Spleen (tissue), 11 donors: ENCODE measurements around the gene SRSF2. TPM values are rescaled to one million over a fixed set of nuclear protein-coding genes. Genes with fewer than 3 reads are reported as not detected.

Source experiments
- DNase-seq: peaks from one replicate; pipeline ENCODE4 v3.0.0-alpha.2; 2020
- H3K27ac ChIP-seq, 8 donors: fragments of 200-600 bp; sonication (generic) in 7 of 8; 1 replicate in 4 of 8; 2 replicates in 4 of 8; pipeline versions ENCODE4 v1.5.0 to v1.8.0; 2016 to 2021; ENCODE audit warnings: inconsistent platforms in 4 of 8, mild to moderate bottlenecking in 4 of 8, moderate library complexity in 1 of 8
- H3K27me3 ChIP-seq, 7 donors: fragments of 200-600 bp; sonication (generic) in 6 of 7; replicated peaks in 1 of 7; 1 replicate in 4 of 7; 2 replicates in 3 of 7; pipeline versions ENCODE4 v1.5.0 to v1.8.0; 2016 to 2021; ENCODE audit warnings: inconsistent platforms in 3 of 7, mild to moderate bottlenecking in 1 of 7
- H3K36me3 ChIP-seq, 6 donors: fragments of 200-600 bp; sonication (generic) in 5 of 6; 1 replicate in 4 of 6; 2 replicates in 2 of 6; pipeline versions ENCODE4 v1.5.0 to v1.8.0; 2016 to 2021; ENCODE audit warnings: inconsistent platforms in 2 of 6
- H3K4me1 ChIP-seq, 6 donors: fragments of 200-600 bp; sonication (generic) in 5 of 6; 1 replicate in 3 of 6; 2 replicates in 3 of 6; pipeline versions ENCODE4 v1.5.0 to v1.8.0; 2016 to 2021; ENCODE audit warnings: inconsistent platforms in 3 of 6
- H3K4me3 ChIP-seq, 8 donors: fragments of 200-600 bp; sonication (generic) in 7 of 8; 1 replicate in 4 of 8; 2 replicates in 4 of 8; pipeline versions ENCODE4 v1.5.0 to v1.8.0; 2016 to 2021; ENCODE audit warnings: inconsistent platforms in 4 of 8, mild to moderate bottlenecking in 4 of 8, moderate library complexity in 2 of 8
- H3K9me3 ChIP-seq, 8 donors: fragments of 200-600 bp; sonication (generic) in 7 of 8; 1 replicate in 4 of 8; 2 replicates in 4 of 8; pipeline versions ENCODE4 v1.5.0 to v1.8.0; 2016 to 2021; ENCODE audit warnings: inconsistent platforms in 4 of 8
- CTCF ChIP-seq, 11 experiments: fragments of 200-600 bp in 7 of 11; fragments of 450-650 bp in 4 of 11; sonication (generic) in 4 of 11; IDR thresholded peaks in 8 of 11; conservative IDR thresholded peaks in 3 of 11; 1 replicate in 7 of 11; 2 replicates in 4 of 11; pipeline versions ENCODE4 v1.4.0 to v1.8.0; 2016 to 2021; ENCODE audit warnings: antibody characterized with exemption in 11 of 11, inconsistent platforms in 4 of 11, mild to moderate bottlenecking in 1 of 11
- POLR2A ChIP-seq, 3 donors: fragments of 450-650 bp; IDR thresholded peaks; one replicate each; pipeline ENCODE4 v1.5.1; 2017; ENCODE audit warnings: antibody characterized with exemption in 3 of 3, mild to moderate bottlenecking in 1 of 3
- POLR2AphosphoS5 ChIP-seq, 3 donors: sonication (generic); formaldehyde crosslinking; IDR thresholded peaks; one replicate each; pipeline ENCODE4 v1.5.1; 2017; ENCODE audit warnings: antibody characterized with exemption in 3 of 3
- WGBS, 5 donors: extraction: QIAGEN DNeasy Blood & Tissue Kit in 3 of 5; methylation state at CpG; one replicate each; pipeline versions ENCODE4 v1.1.5 to v1.1.7; 2013 to 2018; 5-methylcytosine and 5-hydroxymethylcytosine counted together
- intact Hi-C: fragments of 100-400 bp; cut with DNase I; formaldehyde crosslinking; loops from one replicate; pipeline ENCODE4 v1.15.0; 2023; ENCODE audit warnings: low total_unique reads
- polyA plus RNA-seq, 3 donors: library from polyadenylated mRNA; stranded (reverse); fragments of 200-250 nt; gene quantifications; one replicate each; pipeline ENCODE4 v1.2.1, GENCODE V29; 2013
- total RNA-seq, 7 donors: library from RNA; depleted of rRNA in 3 of 7; stranded (reverse); fragments of >200 nt in 3 of 7; fragmentation: NEBNext Ultra II Directional in 4 of 7; extraction: Animal tissue kit (Norgen Biotek cat#: 25700) in 4 of 7; gene quantifications; one replicate each; pipeline versions ENCODE4 v1.1.0 to v1.2.1, GENCODE V29; 2016 to 2021
- donor health status: healthy with polysubstance abuse.
- donor health status: DM: no; HTN: no; CAD: no; lungs with moderate emphysema.
- donor health status: DM: no; HTN: no; CAD: no.
- donor health status: Bipolar disorder and iron deficiency.
- donor health status: healthy.
- donor health status: DM: no; HTN: no; CAD: no.
- donor health status: DM: yes; HTN: yes; CAD: no.

SRSF2 gene
- total and polyA plus RNA-seq, 10 donors, result 159 to 239 (median 196) TPM

- intact Hi-C loops, result no loop called here
- Histone ChIP-seq H3K4me3 (peak overlapping the region; percentile 8 to 99 (median 92)), H3K4me1 (peaks cover 55 to 82% (median 78%) of the 10 kb centered on the region in 6 donors), H3K27ac (peak overlapping the region in 7 of 8 donors; percentile 97 to 100 (median 99)), H3K9me3 (no peaks in the 10 kb centered on the region), H3K27me3 (no peaks in the 10 kb centered on the region), H3K36me3 (peaks cover 0 to 62% (median 47%) of the 10 kb centered on the region in 6 donors)
- no peak for DNase-seq
- WGBS, 5 donors, result 5 to 9% (median 6%) methylated on average over 5 of the region's 5 CpGs
- no peak for TF ChIP-seq POLR2AphosphoS5 (IDR thresholded peaks at IDR 0.05)
- no peak for TF ChIP-seq CTCF (IDR thresholded peaks at IDR 0.05 in 8 of 11, conservative IDR thresholded peaks at IDR 0.05 in 3 of 11)
- TF ChIP-seq POLR2A (IDR thresholded peaks at IDR 0.05), result no peak
These were observed 2.1 kb downstream of the SRSF2 start for GRCh38 chr17:76735006-76735405.

- DNase-seq, result no peak
- no peak for TF ChIP-seq CTCF (IDR thresholded peaks at IDR 0.05 in 8 of 11, conservative IDR thresholded peaks at IDR 0.05 in 3 of 11)
- peak in 1 of 3 donors; percentile 26 for TF ChIP-seq POLR2AphosphoS5 (IDR thresholded peaks at IDR 0.05)
- H3K4me1 ChIP-seq, result peaks cover 51 to 82% (median 78%) of the 10 kb centered on the region in 6 donors
- intact Hi-C loops, result no loop called here
- peak overlapping the region in 7 of 8 donors; percentile 97 to 100 (median 99) for H3K27ac ChIP-seq
- peaks cover 0 to 70% (median 51%) of the 10 kb centered on the region in 6 donors for H3K36me3 ChIP-seq
- H3K4me3 ChIP-seq, result peak overlapping the region in 7 of 8 donors; percentile 82 to 99 (median 92)
- H3K27me3 ChIP-seq, result no peaks in the 10 kb centered on the region
- 12 to 19% (median 17%) methylated on average over 8 of the region's 8 CpGs for WGBS, 5 donors
- H3K9me3 ChIP-seq, result no peaks in the 10 kb centered on the region
These were observed 2.9 kb downstream of the SRSF2 start for GRCh38 chr17:76734080-76734840.

- TF ChIP-seq CTCF (IDR thresholded peaks at IDR 0.05 in 8 of 11, conservative IDR thresholded peaks at IDR 0.05 in 3 of 11), result no peak
- no peak for TF ChIP-seq POLR2A (IDR thresholded peaks at IDR 0.05)
- peak in 1 of 3 donors; percentile 7 for TF ChIP-seq POLR2AphosphoS5 (IDR thresholded peaks at IDR 0.05)
- no peaks in the 10 kb centered on the region for H3K27me3 ChIP-seq
- peaks cover 0 to 76% (median 51%) of the 10 kb centered on the region in 6 donors for H3K36me3 ChIP-seq
- 65 to 75% (median 71%) methylated on average over 1 of the region's 1 CpG for WGBS, 5 donors
- peak overlapping the region in 4 of 8 donors; percentile 82 to 99 (median 88) for H3K4me3 ChIP-seq
- no peaks in the 10 kb centered on the region for H3K9me3 ChIP-seq
- DNase-seq, result no peak
- peaks cover 48 to 82% (median 78%) of the 10 kb centered on the region in 6 donors for H3K4me1 ChIP-seq
- peak overlapping the region in 6 of 8 donors; percentile 97 to 99 (median 98) for H3K27ac ChIP-seq
- intact Hi-C loops, result no loop called here
These were observed 3.5 kb downstream of the SRSF2 start for GRCh38 chr17:76733618-76733957.
